K562 (cell line): ENCODE data around the gene PSMA8. TPM values are rescaled to one million over a fixed set of nuclear protein-coding genes. Genes with fewer than 3 reads are reported as not detected.

Experiments used
- ARID1B ChIP-seq: fragments of 450-650 bp; IDR thresholded peaks from 2 replicates; pipeline ENCODE4 v1.6.1; 2016; ENCODE audit warnings: antibody characterized with exemption, mild to moderate bottlenecking, inconsistent platforms
- CHD1 ChIP-seq: fragments of 200-600 bp; sonication (generic); IDR thresholded peaks from one replicate; pipeline ENCODE4 v1.6.1; 2012; ENCODE audit warnings: mild to moderate bottlenecking, moderate library complexity, low read length, inconsistent platforms
- CHD7 ChIP-seq: fragments of 200-600 bp; sonication (generic); IDR thresholded peaks from one replicate; pipeline ENCODE4 v1.6.1; 2012; ENCODE audit warnings: mild to moderate bottlenecking, low read depth, low read length, inconsistent platforms
- CTCFL ChIP-seq: IDR thresholded peaks from 2 replicates; pipeline ENCODE4 v1.6.1; 2011; ENCODE audit warnings: borderline replicate concordance, low read depth, mild to moderate bottlenecking, moderate library complexity, low read length; ENCODE audit not compliant: insufficient read depth, poor library complexity, severe bottlenecking
- FOXA1 ChIP-seq: fragments of 450-650 bp; IDR thresholded peaks from 2 replicates; pipeline ENCODE4 v1.6.1; 2016; ENCODE audit warnings: mild to moderate bottlenecking, borderline replicate concordance
- IFI16 ChIP-seq: fragments of 250-450 bp; sonication (Bioruptor Pico); IDR thresholded peaks from 2 replicates; pipeline ENCODE4 v2.1.2; 2022; ENCODE audit warnings: mild to moderate bottlenecking, inconsistent platforms
- MEF2A ChIP-seq: IDR thresholded peaks from 2 replicates; pipeline ENCODE4 v1.6.1; 2011; ENCODE audit warnings: low read depth, mild to moderate bottlenecking, low read length, moderate library complexity; ENCODE audit not compliant: control insufficient read depth
- ZNF398 ChIP-seq: fragments of 250-450 bp; sonication (Bioruptor Pico); IDR thresholded peaks from 2 replicates; pipeline ENCODE4 v1.8.0; 2021; ENCODE audit warnings: moderate library complexity, mild to moderate bottlenecking, inconsistent platforms
- polyA plus RNA-seq, 8 experiments: library from polyadenylated mRNA; depleted of rRNA in 4 of 8; stranded (reverse) in 5 of 8; unstranded in 3 of 8; fragments of >200 nt; fragmentation: Nextera tagmentation in 2 of 8; fragmentation: Illumina TruSeq in 1 of 8; extraction: Ambion mirVana in 2 of 8; extraction: Trizol in 1 of 8; gene quantifications; 2 replicates each; pipeline versions ENCODE4 v1.2.1 to v1.2.3, GENCODE V29; 2011 to 2014; ENCODE audit warnings: inconsistent platforms in 1 of 8, missing spikeins in 1 of 8
- total RNA-seq, 7 experiments: library from RNA; depleted of rRNA in 6 of 7; stranded (reverse); fragments of >200 nt in 6 of 7; fragmentation: Illumina TruSeq in 2 of 7; extraction: Trizol in 2 of 7; gene quantifications; 2 replicates each; pipeline versions ENCODE4 v1.2.1 to v1.2.3, GENCODE V29; 2011 to 2021; ENCODE audit warnings: low replicate concordance in 1 of 7
- TF ChIP-seq, protein P1 (sequence below): fragments of 250-450 bp; sonication (Bioruptor Pico); IDR thresholded peaks from 2 replicates; pipeline ENCODE4 v1.5.0; 2021

PSMA8 gene
- total and polyA plus RNA-seq, 9 of the 15 experiments (the other 6 are each of a cell fraction or from before 2014, with no cell fraction given) = not detected

GRCh38 chr18:26090130-26091046 is 43.3 kb upstream of the PSMA8 start, which contains the start of gene SS18 (continued):
- TF ChIP-seq ZNF398 (no peak), FOXA1 (no peak), CHD1 (peak; percentile 20), IFI16 (CRISPR knock-in tag) (no peak), CTCFL (no peak), CHD7 (no peak), ARID1B (peak; percentile 66), MEF2A (no peak)
- TF ChIP-seq, protein P1, sequence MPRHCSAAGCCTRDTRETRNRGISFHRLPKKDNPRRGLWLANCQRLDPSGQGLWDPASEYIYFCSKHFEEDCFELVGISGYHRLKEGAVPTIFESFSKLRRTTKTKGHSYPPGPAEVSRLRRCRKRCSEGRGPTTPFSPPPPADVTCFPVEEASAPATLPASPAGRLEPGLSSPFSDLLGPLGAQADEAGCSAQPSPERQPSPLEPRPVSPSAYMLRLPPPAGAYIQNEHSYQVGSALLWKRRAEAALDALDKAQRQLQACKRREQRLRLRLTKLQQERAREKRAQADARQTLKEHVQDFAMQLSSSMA = no peak
